HG03457 (cell line): ENCODE results near the gene POLR3E.
"Not testable (repeated sequence)": the region's sequence is repeated elsewhere in the genome, so short reads cannot be mapped to it uniquely, and the experiment has no call there.

ENCODE experiments used
- ATAC-seq: cut with Tn5 transposase; IDR thresholded peaks from one replicate; pipeline ENCODE4 v1.9.1; 2021; ENCODE audit warnings: moderate number of reproducible peaks; ENCODE audit not compliant: unreplicated experiment

Gene POLR3E

GRCh38 chr16:22292320-22292719 is 4.9 kb upstream of the POLR3E start:
- ATAC-seq, result no peak

DNA sequence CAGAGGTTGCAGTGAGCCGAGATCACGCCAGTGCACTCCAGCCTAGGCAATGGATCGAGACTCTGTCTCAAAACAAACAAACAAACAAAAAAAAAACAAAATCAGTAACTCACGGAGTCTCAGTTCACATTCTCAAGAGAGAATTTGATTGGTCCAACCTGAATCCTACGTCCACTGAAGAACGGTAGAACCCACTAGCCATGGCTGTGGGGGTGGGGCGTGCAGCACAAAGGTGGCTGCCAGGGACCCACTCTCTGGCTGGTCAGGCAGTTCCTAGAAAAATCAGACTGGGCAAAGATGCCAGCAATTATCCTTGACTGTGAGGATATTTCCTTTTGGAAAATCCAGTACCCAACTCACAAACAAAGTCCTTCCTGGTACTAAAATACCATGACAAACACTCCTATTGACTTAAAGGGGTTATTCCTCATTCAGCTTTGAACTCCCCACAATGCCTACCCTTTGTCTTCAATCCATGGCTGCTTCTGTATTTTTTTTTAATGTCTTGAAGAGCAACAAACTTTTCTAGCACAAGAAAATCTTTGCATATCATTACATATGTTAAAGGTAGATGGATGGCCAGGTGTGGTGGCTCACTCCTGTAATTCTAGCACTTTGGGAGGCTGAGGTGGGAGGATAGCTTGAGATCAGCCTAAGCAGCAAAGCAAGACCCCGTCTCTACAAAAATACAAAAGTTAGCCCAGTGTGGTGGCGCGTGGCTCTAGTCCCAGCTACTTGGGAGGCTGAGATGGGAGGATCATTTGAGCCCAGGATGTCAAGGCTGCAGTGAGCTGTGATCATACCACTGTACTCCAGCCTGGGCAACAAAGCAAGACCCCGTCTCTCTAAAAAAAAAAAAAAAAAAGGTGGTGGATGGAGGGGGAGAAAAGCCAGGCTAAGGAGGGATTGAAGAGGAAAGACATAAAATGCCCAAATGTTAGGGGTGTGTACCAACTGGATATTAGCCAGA is 3.8 kb upstream of the POLR3E start:
- no peak for ATAC-seq

DNA sequence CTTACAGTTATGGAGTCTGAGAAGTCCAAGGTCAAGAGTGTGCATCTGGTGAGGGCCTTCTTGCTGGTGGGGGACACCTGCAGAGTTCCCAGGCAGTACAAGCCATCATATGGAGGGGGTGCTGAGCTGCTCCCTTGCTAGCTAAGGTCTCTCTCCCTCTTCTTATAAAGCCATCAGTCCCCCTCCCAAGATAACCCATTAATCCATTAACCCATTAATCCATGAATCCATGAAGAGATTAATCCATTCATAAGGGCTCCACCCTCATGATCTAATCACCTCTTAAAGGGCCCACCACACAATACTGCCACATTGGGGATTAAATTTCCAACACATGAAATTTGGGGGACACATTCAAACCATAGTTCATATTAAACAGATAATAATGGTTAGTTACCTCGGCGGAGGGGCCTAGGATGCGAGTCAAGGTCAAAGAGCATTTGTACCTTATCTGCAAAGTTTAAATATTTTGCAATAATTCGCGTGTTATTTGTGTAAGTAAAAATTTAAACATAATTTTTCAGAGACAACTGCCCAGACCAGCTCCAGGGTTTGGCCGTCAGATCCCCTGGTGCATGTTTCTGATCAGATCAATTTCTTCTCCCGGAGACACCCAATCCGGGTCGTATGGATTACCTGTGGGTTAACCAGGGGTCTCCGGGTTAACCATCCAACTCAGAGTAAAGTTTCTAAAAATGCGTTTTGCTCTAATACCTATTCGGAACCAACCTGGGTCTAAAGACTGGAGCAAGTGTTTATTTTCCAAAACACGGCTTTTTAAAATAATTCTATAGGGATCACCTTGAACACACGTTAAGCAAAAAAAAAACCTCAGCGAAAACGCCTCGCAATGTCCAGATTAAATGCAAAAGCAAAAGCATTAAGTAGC is 740 bp upstream of the POLR3E start:
- ATAC-seq, result no peak

DNA sequence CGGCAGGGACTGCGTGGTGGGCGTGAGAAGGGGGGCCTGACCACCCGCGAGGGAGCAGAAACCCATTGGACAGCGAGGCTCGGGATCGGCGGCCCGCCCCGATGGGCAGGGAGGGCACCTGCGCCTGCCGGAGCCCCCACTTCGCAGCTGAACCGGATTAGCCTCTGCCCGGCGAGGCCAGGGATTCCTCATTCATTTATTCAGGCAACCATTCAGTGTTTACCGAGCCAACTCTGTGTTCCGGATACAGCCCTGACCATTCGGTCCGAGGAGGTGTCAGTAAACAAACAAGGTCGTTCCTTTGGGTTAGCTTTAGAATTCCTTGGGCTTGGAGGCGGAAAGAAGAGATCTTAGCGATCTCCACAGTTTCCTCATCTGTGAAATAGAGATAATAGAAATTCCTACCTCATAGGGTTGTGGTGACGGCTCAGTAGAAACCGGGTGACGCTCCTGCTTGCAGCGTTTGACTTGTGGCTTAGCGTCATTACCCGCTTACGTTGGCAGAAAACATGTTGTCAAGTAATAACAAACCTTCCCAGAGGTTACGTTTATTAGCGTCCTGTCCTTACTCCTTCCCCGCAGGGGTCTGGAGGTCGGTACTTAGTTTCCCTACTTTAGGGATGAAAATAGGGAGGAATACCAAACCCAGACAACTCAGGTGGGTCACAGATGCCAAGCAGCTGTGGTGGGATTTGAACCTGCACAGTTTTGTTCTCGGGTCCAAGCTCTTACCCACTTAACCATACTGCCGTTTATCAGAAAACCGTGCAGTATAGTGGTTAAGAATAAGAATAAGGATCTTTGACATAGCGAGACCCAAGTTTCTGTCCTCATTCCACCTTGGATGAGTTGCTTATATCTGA is 893 bp downstream of the POLR3E start:
- ATAC-seq, result peak; percentile 25

- ATAC-seq, result no peak
Observed at GRCh38 chr16:22299036-22299435, 1.8 kb downstream of the POLR3E start.

DNA sequence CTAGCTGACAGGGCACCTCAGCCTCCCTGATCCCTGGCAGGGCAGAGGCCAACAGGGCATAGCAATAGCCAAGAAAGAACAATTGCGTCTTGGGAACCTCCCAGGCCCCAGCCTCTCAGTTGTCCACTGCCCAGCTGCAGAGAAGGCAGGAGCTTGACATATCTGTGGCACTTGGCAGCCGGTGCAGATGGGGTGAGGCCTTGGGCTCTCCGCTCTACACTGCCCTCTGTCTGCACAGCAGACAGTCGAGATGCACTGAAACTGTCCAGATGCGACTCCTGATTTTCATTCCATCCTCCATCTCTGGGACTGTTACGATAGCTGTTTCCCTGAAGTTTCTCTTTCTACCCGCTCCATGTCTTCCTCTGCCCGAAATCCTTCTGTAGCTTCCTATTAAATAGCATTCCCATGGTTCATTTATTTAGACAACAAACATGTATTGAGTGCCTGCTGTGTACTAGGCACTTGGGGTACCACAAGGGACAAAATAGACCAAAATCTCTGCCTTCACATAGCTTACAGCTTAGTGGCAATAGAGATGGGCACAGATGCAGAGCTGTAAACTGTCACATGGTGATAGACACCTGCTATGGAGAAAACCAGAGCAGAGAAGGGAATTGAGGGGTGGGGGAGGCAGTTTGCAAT is 3.3 kb downstream of the POLR3E start:
- ATAC-seq, result no peak

DNA sequence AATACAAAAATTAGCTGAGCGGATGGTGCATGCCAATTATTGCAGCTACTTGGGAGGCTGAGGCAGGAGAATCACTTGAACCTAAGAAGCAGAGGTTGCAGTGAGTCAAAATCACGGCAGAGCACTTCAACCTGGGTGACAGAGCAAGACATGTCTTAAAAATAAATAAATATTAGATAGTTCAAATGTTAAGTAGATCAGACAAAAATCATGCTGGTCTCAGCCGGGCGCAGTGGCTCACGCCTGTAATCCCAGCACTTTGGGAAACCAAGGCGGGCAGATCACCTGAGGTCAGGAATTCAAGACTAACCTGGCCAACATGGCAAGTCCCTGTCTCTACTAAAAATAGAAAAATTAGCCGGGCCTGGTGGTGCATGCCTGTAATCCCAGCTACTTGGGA is 4.2 kb downstream of the POLR3E start:
- ATAC-seq, result not testable (repeated sequence)

DNA sequence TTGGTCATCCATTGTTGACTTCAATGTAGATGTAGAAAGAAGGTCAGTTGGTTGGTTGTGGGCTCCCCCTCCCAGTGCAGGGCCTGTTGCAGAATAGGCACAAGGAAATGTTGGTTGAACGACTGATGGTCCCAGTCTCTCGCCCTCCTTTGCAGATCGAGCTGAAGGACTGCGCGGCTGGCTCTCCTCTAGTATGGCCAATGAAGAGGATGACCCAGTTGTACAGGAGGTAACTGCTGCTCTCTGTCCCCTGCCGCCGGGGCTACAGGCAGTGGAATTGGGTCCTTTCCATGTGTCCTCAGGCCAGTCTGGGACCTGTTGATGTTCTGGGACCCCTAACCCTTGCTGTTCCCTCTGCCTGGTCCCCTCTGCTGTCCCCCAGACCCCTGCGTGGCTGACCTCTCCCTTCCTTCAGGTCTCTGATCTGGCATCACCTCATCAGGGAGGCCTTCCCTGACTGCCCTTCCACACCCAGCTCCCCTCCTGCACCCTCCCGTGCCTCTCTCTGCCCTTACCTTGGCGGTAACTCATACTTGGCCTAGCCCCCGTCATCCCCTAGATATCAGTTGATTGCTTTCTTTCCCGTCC is 5.7 kb downstream of the POLR3E start:
- ATAC-seq, result no peak

GRCh38 chr16:22304411-22304810 is 7.2 kb downstream of the POLR3E start:
- no peak for ATAC-seq

GRCh38 chr16:22306788-22307187 is 9.6 kb downstream of the POLR3E start:
- ATAC-seq, result no peak

DNA sequence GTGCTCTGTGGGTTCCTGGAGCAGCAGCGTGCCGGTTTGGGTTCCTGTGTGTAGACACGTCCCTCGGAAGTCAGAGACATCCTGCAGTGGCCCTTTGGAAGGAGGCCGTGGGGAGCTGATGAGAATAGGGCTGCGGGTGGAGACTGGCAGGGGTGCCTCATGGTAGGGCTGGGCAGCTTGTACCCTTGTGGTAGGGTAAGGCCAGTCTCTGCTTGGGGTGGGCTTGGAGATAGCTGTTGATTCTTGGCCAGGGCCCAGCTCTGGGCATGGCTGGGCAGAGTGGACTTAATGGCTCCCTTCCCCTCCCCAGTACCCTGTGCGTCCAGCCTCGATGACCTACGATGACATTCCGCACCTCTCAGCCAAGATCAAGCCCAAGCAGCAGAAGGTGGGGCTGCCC is 10.6 kb downstream of the POLR3E start:
- ATAC-seq, result no peak

GRCh38 chr16:22308824-22309520 is 11.8 kb downstream of the POLR3E start:
- no peak for ATAC-seq

DNA sequence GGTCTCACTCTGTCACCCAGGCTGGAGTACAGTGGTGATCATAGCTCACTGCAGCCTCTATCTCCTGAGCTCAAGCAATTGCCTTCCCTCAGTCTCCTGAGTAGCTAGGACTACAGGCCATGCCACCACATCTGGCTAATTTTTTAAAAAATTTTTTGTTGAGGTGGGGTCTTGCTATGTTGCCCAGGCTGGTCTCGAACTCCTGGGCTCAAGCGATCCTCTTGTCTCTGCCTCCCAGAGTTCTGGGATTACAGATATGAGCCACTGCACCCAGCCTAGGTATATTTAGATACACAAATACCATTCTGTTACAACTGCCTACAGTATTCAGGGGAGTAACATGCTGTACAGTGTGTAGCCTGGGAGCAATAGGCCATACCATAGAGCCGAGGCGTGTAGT is 14.3 kb downstream of the POLR3E start:
- no peak for ATAC-seq

DNA sequence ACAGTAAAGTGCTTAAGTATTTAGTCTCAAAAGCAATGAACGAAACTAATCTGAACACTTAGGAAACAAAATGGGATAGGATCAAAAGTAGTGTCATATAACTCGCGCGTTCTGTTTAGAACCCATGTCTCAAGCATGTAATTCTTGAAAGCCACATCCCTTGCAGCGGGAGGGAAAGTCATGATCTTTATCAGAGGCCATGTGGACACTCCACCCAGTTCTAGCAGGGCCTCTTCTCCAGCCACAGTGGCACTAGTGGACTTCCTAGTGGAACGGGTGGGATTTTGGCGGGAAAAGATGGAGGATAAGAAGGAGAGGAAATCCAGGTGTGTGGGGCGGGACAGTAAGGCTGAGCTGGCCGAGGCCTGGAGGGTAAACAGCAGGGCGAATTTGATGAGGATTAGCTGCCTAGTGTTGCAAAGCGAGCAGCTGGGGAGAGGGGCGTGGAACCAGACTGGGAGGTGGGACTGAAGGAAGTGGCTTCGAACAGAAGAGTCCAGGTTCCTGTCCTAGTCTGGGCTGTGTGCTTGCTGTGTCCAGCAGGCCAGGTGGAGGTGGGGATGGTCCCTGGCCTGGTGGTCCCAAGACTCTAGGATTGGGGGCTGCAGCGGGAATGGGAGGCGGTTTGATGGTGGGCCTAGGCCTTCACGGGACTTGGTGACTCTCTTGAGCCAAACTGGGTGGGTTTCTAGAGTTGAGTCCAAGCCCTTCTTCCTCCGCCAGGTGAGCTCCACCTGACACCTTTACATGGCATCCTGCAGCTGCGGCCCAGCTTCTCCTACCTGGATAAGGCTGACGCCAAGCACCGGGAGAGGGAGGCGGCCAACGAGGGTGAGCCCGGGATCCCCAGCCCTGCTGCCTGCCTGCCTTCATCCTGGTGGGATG is 15.9 kb downstream of the POLR3E start:
- no peak for ATAC-seq

DNA sequence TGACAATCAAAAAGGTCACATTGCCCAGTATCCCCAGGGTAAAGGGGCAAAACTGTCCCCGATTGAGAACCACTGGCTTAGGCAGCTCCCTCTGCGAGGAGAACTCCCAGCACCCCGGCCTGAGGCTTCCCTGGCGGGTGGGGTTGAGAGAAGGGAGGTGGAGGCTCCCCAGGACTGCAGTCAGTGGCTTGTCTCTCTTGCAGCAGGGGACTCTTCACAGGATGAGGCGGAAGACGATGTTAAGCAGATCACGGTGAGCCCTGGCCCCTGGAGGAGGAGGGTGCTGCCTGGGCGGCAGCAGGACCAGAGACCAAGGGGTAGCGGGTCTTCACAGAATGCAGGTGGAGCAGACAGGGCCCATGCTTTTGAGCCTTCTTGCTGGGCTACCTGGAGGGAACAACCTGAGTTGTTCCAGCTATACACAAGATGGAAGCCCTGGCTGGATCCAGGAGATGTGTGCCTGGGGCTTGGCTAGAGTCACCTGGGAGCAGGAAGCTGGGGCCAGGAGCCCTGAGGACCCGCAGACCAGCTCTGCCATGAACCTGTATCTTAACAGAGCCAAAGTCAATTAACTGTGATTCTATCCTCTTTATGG is 16.8 kb downstream of the POLR3E start:
- ATAC-seq, result no peak

DNA sequence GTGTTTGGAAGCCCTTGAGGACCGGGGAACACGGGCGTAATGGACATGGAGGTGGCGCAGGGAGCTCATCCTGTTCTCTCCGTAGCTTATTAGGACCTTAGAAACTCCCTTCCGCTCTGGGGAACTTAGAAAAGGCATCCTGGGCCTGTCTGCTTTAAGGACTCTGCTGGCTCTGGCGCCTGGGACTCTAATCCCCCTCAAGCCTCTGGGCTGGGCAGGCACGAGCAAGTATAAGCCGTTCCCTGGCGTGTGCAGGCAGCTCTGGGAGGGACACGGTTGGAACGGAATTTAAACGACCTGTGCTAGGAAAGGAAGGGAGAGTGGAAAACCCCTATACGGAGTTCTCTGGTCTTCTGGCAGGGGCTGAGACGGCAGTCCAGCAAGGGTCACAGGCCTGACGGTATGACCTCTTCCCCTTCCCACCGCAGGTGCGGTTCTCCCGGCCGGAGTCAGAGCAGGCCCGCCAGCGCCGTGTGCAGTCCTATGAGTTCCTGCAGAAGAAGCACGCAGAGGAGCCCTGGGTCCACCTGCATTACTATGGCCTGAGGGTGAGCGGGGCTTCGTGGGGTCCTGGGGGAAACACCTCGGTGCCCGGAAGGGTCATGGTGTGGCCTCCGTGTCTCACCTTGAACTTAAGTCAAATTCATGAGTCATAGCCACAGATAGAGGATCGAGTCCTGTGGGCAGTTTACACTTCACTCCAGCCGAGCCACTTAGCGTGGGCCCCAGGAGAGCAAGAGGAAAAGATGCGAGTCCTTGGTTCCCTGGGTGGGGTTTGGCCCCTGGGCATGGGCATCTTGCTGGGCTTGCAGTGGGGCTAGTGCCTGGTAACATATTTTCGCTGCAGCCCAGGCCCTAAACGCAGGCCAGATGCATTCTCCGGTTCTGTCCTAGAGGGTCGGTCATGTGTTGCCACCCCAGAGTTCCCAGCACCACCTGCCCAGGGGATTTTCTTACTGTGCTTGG is 17.7 kb downstream of the POLR3E start:
- no peak for ATAC-seq

GRCh38 chr16:22315979-22316378 is 18.8 kb downstream of the POLR3E start:
- no peak for ATAC-seq
